ENCODE results near the gene ZCCHC24. TPM values are rescaled to one million over a fixed set of nuclear protein-coding genes. Genes with fewer than 3 reads are reported as not detected.

Gene ZCCHC24
- total RNA-seq, 1 donor from 2014 or later: 5.9 TPM

GRCh38 chr10:79372871-79373270 lies 72.6 kb downstream of the ZCCHC24 start:
- Mint-ChIP-seq H3K9me3 (peaks cover 7% of the 10 kb centered on the region), H3K4me1 (peaks cover 5% of the 10 kb centered on the region), H3K27me3 (ENCODE audit: insufficient read depth, low read depth) (peaks cover 2% of the 10 kb centered on the region), H3K27ac (no peak overlapping the region), H3K36me3 (no peaks in the 10 kb centered on the region), H3K4me3 (no peak overlapping the region)
- Histone ChIP-seq H3K4me2 (no peak overlapping the region), H4K20me1 (ENCODE audit: low read depth) (no peaks in the 10 kb centered on the region), H3K27me3 (no peaks in the 10 kb centered on the region), H3K4me3 (no peak overlapping the region), H3K9me3 (ENCODE audit: low read depth) (no peaks in the 10 kb centered on the region), H3K36me3 (no peaks in the 10 kb centered on the region), H3K79me2 (ENCODE audit: low read depth) (no peaks in the 10 kb centered on the region), H3K4me1 (no peaks in the 10 kb centered on the region), H3K27ac (no peak overlapping the region), H3F3A (ENCODE audit: low read depth) (peaks cover 3% of the 10 kb centered on the region), H2AFZ (replicated peaks) (no peak overlapping the region), H3K9ac (no peak overlapping the region)
- no peak for DNase-seq (ENCODE audit: low spot score)
- TF ChIP-seq EZH2phosphoT487 (IDR thresholded peaks at IDR 0.05) (no peak), EZH2 (IDR thresholded peaks at IDR 0.05) (no peak), CTCF (IDR thresholded peaks at IDR 0.05) (no peak)

- Histone ChIP-seq H3K36me3 (no peaks in the 10 kb centered on the region), H3K9ac (no peak overlapping the region), H3K4me2 (no peak overlapping the region), H3K27me3 (peaks cover 5% of the 10 kb centered on the region), H3K4me1 (no peaks in the 10 kb centered on the region), H3F3A (ENCODE audit: low read depth) (no peaks in the 10 kb centered on the region), H2AFZ (replicated peaks) (no peak overlapping the region), H3K79me2 (ENCODE audit: low read depth) (no peaks in the 10 kb centered on the region), H4K20me1 (ENCODE audit: low read depth) (no peaks in the 10 kb centered on the region), H3K27ac (no peak overlapping the region), H3K4me3 (no peak overlapping the region), H3K9me3 (ENCODE audit: low read depth) (no peaks in the 10 kb centered on the region)
- H3K27ac Mint-ChIP-seq: no peak overlapping the region
- H3K9me3 Mint-ChIP-seq: peaks cover 11% of the 10 kb centered on the region
- no peak for DNase-seq (ENCODE audit: low spot score)
- H3K36me3 Mint-ChIP-seq: no peaks in the 10 kb centered on the region
- no peaks in the 10 kb centered on the region for H3K4me1 Mint-ChIP-seq
- no peak overlapping the region for H3K4me3 Mint-ChIP-seq
- no peaks in the 10 kb centered on the region for H3K27me3 Mint-ChIP-seq (ENCODE audit: insufficient read depth, low read depth)
- TF ChIP-seq EZH2 (IDR thresholded peaks at IDR 0.05) (no peak), EZH2phosphoT487 (IDR thresholded peaks at IDR 0.05) (no peak), CTCF (IDR thresholded peaks at IDR 0.05) (no peak)
These were observed 77.8 kb downstream of the ZCCHC24 start for GRCh38 chr10:79367426-79368189.

GRCh38 chr10:79361726-79362397 lies 83.6 kb downstream of the ZCCHC24 start:
- no peaks in the 10 kb centered on the region for H3F3A ChIP-seq (ENCODE audit: low read depth)
- Mint-ChIP-seq H3K9me3 (peaks cover 5% of the 10 kb centered on the region), H3K27ac (no peak overlapping the region), H3K36me3 (peaks cover 3% of the 10 kb centered on the region), H3K4me3 (no peak overlapping the region), H3K4me1 (no peaks in the 10 kb centered on the region), H3K27me3 (ENCODE audit: insufficient read depth, low read depth) (no peaks in the 10 kb centered on the region)
- no peak overlapping the region for H3K9ac ChIP-seq
- DNase-seq (ENCODE audit: low spot score): no peak
- H3K4me3 ChIP-seq: no peak overlapping the region
- H2AFZ ChIP-seq (replicated peaks): no peak overlapping the region
- H4K20me1 ChIP-seq (ENCODE audit: low read depth): no peaks in the 10 kb centered on the region
- H3K79me2 ChIP-seq (ENCODE audit: low read depth): no peaks in the 10 kb centered on the region
- H3K36me3 ChIP-seq: no peaks in the 10 kb centered on the region
- peaks cover 5% of the 10 kb centered on the region for H3K27me3 ChIP-seq
- TF ChIP-seq CTCF (IDR thresholded peaks at IDR 0.05) (no peak), EZH2phosphoT487 (IDR thresholded peaks at IDR 0.05) (no peak), EZH2 (IDR thresholded peaks at IDR 0.05) (no peak)
- H3K4me1 ChIP-seq: no peaks in the 10 kb centered on the region
- no peak overlapping the region for H3K27ac ChIP-seq
- no peaks in the 10 kb centered on the region for H3K9me3 ChIP-seq (ENCODE audit: low read depth)
- no peak overlapping the region for H3K4me2 ChIP-seq
